ENCODE measurements around the gene CAPN12. TPM values are rescaled to one million over a fixed set of nuclear protein-coding genes. Genes with fewer than 3 reads are reported as not detected.

CAPN12 gene
- total RNA-seq, 4 donors from 2014 or later: 8.0 to 31.3 (median 15.7) TPM

- Histone ChIP-seq H3K9me3 (no peaks in the 10 kb centered on the region), H3K36me3 (peaks cover 99% of the 10 kb centered on the region), H3K4me1 (peaks cover 29% of the 10 kb centered on the region), H3K27ac (peak overlapping the region; percentile 50), H3K27me3 (no peaks in the 10 kb centered on the region), H3K4me3 (no peak overlapping the region)
- TF ChIP-seq EP300 (IDR thresholded peaks at IDR 0.05): no peak
- no peak for TF ChIP-seq CTCF (IDR thresholded peaks at IDR 0.05)
- TF ChIP-seq POLR2A (IDR thresholded peaks at IDR 0.05): no peak
- no peak for TF ChIP-seq POLR2AphosphoS5 (IDR thresholded peaks at IDR 0.05)
- no peak for DNase-seq (ENCODE audit: low spot score in 2 of 2)
- WGBS: 77% methylated on average over 8 of the region's 17 CpGs
Measured at GRCh38 chr19:38721979-38722773, 22.1 kb downstream of the CAPN12 start.

- Histone ChIP-seq H3K36me3 (peaks cover 99% of the 10 kb centered on the region), H3K27me3 (no peaks in the 10 kb centered on the region), H3K4me1 (peaks cover 29% of the 10 kb centered on the region), H3K27ac (peak overlapping the region; percentile 49), H3K4me3 (no peak overlapping the region), H3K9me3 (no peaks in the 10 kb centered on the region)
- WGBS: 79% methylated on average over 17 of the region's 20 CpGs
- no peak for TF ChIP-seq CTCF (IDR thresholded peaks at IDR 0.05)
- TF ChIP-seq POLR2A (IDR thresholded peaks at IDR 0.05): no peak
- no peak for TF ChIP-seq POLR2AphosphoS5 (IDR thresholded peaks at IDR 0.05)
- no peak for TF ChIP-seq EP300 (IDR thresholded peaks at IDR 0.05)
- no peak for DNase-seq (ENCODE audit: low spot score in 2 of 2)
Measured at GRCh38 chr19:38721496-38721895, 22.8 kb downstream of the CAPN12 start.

GRCh38 chr19:38720559-38721236 is 23.6 kb downstream of the CAPN12 start:
- H3K36me3 ChIP-seq: peaks cover 100% of the 10 kb centered on the region
- no peaks in the 10 kb centered on the region for H3K27me3 ChIP-seq
- H3K4me3 ChIP-seq: no peak overlapping the region
- H3K4me1 ChIP-seq: peaks cover 29% of the 10 kb centered on the region
- no peak for TF ChIP-seq CTCF (IDR thresholded peaks at IDR 0.05)
- TF ChIP-seq EP300 (IDR thresholded peaks at IDR 0.05): no peak
- TF ChIP-seq POLR2AphosphoS5 (IDR thresholded peaks at IDR 0.05): no peak
- no peak for TF ChIP-seq POLR2A (IDR thresholded peaks at IDR 0.05)
- H3K27ac ChIP-seq: peak overlapping the region; percentile 74
- 90% methylated on average over 11 of the region's 15 CpGs for WGBS
- no peak for DNase-seq (ENCODE audit: low spot score in 2 of 2)
- no peaks in the 10 kb centered on the region for H3K9me3 ChIP-seq

GRCh38 chr19:38719761-38720558 is 24.3 kb downstream of the CAPN12 start:
- H3K4me3 ChIP-seq: no peak overlapping the region
- H3K4me1 ChIP-seq: peaks cover 29% of the 10 kb centered on the region
- H3K27me3 ChIP-seq: no peaks in the 10 kb centered on the region
- TF ChIP-seq CTCF (IDR thresholded peaks at IDR 0.05) (no peak), POLR2A (IDR thresholded peaks at IDR 0.05) (no peak), POLR2AphosphoS5 (IDR thresholded peaks at IDR 0.05) (no peak), EP300 (IDR thresholded peaks at IDR 0.05) (no peak)
- peaks cover 98% of the 10 kb centered on the region for H3K36me3 ChIP-seq
- peak overlapping the region; percentile 74 for H3K27ac ChIP-seq
- WGBS: 72% methylated on average over 13 of the region's 24 CpGs
- no peaks in the 10 kb centered on the region for H3K9me3 ChIP-seq
- DNase-seq (ENCODE audit: low spot score in 2 of 2): no peak
